HCEC 1CT (cell line): ENCODE results near the gene SMIM44.

Experiments
- DNase-seq: peaks from one replicate; pipeline ENCODE4 v3.0.0-alpha.2; 2017

SMIM44 gene

GRCh38 chr19:3475449-3475848 lies 7.8 kb downstream of the SMIM44 start:
- DNase-seq = no peak

DNA sequence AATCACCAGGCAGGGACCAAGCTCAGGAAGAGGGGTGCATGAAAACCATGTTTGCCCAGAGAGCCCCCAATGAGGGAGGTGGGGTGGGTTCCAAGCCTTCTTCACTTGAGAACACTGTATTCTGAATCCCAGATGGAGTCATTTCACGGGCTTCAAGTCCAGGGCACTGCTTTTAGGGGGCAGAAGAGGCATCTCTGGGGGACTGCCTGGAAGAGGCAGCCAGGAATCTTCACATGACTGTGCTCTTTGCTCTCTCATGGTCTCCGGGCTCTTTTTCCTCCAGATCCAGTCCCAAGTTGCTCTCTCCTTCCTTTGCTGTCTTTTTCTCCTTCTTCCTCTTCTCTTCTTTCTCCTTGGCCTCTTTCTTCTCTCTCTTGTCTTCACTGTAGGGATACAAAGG lies 8.6 kb downstream of the SMIM44 start:
- no peak for DNase-seq

DNA sequence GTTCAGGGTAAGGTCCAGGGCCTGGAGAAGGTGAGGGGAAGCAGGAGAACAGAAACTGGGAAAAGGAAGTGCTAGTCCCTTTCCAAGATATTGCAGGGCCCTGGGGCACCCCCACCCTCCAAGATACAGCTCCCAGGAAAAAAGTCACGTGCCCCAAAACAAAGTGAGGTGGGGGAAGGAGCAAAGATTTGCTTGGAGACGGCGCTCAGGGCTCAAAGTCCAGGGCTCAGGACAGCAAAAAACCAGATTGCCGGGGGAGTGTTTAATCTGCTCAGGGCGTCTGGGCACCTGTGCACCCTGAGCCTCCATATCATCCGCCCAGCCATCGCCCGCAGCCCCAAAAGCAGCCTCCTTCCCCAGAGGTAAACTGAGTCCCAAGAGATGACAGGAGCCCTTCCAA lies 9.2 kb downstream of the SMIM44 start:
- no peak for DNase-seq

DNA sequence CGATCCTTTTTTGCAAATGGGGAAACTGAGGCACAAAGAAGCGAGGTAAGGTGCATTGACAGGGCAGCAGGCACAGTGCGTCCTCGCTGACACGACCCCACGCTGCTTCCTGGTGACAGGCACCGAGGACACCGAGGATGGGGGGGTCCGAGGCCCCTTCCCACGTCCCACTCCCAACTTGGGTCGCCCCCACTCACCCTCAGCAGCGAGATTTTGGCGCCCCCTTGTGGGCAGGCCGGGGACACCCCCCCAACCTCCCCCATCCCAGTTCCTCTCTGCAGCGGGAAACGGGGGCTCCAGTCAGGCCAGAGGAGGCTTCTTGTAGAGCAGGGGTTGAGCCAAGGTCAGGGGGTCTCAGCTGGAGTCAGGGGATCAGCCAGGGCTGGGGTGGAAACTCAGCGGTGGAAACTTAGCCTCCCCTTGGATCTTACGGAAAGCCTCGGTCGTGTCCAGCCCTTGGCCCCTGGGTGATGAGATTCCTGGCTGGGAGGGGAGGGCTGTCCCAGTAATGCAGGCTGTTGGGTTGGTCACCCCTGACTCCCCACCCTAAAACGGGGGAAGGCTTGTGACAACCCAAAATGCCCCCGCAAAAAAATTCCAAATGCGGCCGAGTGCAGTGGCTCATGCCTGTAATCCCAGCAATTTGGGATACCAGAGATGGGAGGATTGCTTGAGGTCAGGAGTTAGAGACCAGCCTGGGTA lies 11.1 kb downstream of the SMIM44 start:
- no peak for DNase-seq

DNA sequence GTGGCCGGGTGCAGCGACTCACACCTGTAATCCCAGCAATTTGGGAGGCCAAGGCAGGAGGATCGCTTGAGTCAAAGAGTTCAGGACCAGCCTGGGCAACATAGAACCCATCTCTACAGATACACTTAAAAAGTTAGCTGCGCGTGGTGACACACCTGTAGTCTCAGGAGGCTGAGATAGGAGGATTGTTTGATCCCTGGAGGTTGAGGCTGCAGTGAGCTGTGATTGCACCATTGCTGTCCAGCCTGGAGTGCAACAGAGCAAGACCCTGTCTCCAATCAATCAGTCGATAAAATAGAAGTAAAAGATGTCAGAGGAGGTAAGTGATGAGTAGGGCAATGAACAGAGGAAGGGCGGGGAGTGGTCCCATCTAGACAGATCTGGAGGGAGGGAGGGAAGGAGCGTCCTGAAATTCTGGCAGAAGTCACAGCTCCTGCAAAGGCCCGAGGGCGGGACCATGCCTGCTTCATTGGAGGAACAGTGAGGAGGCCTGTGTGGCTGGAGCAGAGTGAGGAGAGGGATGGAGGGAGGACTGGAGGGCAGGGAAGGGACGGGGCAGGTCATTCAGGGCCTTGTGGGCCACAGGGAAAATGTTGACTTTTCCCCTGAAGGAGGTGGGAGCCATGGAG lies 12.6 kb downstream of the SMIM44 start:
- no peak for DNase-seq

DNA sequence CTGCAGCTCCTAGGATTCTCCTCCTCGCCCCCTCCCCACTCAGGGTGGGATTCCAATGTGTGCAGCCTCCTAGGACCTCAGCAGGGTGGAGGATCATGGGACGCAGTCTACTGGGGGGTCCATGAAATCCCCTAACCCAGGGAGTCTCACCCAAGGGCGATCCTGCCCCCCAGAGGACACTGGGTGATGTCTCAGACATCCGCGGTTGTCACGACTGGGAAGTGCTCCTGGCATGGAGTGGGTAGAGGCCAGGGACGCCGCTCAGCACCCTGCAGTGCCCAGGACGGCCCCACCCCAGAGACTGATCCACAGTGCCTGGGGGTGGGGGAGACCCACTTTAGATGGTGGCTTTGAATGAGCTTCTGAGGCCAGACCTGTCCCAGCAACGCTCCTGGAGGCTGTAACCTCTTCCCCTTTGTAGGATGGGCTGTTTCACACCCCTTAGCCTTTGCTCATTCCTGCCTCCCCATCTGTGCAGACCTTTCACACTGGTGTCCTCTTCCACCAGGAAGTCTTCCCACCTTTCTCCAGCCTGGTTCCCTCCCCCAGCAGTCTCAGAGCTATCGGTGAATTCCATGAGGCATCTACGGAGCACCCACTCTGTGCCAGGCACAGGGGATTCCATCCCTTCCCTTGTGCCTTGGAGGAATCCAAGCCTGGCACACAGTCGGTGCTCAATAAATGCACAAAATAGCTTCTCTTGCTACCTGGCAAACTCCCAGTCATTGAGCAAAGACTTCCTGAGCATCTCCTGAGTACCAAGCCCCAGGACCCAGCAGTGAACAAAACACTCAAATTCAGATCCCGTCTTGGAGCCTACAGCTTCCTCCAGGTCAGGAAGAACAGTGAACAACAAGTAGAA lies 13.4 kb downstream of the SMIM44 start:
- DNase-seq = no peak

GRCh38 chr19:3468211-3468610 lies 15.0 kb downstream of the SMIM44 start:
- DNase-seq = no peak

DNA sequence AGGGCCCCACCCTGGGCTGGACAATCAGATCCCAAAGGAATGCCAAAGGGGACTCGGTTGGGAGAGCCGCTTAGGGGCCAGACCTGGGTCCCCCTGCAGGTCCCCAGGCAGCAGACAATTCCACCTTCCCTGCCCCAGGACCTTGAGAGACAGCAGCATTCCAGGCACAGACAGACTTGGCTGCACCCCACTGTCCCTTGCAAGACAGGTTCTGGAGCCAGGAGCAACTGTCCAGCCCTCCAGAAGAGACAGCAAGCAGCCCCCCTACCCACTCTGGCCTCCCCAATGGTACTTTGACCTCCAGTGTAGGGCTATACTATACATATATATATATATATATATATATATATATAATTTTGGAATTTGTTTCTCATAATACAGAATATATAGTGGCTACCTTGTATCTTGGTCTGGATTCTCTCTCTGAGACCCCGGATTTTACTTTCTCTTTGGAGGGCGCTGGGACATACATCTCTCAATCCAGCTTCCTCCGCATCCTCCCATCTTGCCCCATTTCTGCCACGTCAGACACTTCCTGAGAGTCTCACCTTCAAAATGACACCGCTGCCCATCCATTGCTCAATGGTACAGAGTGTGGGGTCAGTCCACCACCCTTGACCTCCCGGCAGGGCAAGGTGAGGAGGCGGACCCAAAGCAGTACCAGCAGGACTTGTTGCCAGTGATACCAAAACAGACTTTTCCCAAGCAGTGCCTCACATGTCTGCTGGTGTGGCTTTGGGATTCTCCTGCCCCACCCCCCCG lies 15.6 kb downstream of the SMIM44 start:
- no peak for DNase-seq

- no peak for DNase-seq
Observed at GRCh38 chr19:3466635-3467034, 16.6 kb downstream of the SMIM44 start.

DNA sequence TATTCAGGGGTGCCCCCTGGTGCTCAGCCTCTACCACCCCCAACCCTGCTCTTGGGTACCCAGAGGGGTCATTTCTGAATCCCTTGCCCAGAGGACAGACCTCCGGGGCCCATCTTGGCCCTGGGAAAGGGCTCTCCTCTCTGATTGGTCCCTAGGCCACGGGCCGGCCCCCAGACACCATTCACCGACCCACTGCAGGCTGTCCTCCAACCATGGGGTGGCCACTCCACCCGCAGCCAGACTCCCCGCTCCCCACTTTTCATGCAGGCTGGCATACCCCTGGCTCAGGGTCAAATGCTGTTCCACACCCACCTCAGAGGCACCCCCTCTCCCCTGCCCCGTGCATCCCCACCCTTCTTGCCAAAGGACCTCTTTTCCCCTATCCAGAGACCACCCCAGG lies 17.7 kb downstream of the SMIM44 start:
- no peak for DNase-seq

- DNase-seq = no peak
Observed at GRCh38 chr19:3464587-3465235, 18.5 kb downstream of the SMIM44 start.

GRCh38 chr19:3463714-3464586 lies 19.3 kb downstream of the SMIM44 start:
- DNase-seq = no peak

DNA sequence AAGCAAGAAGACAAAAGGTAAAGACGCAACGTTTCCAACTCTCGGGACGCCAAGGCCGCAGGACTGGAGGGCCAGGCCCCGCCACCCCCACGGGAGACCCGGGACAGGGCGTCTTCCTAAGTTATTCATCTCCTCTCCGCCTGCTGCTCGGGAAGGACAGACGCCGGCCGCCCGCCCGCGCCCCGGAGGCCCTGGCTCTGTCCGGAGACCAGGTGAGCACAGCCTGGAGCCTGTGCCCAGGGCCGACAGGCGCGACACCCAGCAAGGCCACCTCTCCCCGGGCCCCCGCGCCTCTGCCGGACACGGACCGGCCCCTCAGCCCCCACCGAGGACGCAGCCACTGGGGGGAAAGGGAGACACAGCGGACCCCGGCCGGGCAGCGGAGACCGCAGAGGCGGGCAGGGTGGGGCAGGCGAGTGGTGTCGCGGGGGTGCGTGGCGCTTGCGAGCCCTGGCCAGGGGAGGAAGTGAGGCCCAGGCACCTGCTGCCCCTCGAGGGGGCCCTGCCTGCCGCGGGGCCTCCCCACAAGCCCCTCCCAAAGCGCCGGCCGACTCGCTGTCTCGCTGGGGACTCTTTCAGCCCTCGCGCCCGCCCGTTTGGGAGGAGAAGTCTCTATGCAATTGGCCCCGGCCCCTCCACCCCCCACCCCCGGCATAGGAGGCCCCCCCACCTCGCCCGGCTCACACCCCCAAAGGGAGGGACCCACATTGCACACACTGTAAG lies 20.1 kb downstream of the SMIM44 start:
- DNase-seq = no peak

DNA sequence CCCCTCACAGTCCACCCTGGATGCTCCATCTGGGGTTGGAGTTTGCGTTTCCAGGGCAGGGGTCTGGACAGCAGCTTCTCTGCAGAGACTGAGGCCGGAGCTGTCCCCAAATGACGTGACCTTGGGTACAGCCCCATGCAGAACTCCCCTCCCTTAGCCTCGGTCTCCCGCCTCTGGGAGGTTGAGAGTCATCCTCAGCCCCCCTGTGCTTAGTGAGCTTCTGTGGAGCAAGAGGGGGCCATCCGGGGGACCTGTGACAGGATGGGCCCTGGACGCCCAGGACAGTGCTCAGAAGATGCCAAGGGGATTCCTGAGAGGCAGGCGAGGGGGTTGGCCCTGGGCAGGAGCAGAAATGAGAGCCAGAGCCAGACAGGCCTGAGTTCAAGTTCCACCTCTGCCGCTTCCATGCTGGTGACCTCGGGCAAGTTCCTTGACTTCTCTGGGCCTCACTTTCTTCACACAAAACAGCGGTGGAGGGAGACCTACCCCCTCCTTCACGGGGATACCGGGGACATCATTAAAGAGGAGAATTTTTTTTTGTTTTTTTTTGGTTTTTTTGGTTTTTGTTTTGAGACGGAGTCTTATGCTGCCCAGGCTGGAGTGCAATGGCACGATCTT lies 23.2 kb downstream of the SMIM44 start:
- DNase-seq = no peak

DNA sequence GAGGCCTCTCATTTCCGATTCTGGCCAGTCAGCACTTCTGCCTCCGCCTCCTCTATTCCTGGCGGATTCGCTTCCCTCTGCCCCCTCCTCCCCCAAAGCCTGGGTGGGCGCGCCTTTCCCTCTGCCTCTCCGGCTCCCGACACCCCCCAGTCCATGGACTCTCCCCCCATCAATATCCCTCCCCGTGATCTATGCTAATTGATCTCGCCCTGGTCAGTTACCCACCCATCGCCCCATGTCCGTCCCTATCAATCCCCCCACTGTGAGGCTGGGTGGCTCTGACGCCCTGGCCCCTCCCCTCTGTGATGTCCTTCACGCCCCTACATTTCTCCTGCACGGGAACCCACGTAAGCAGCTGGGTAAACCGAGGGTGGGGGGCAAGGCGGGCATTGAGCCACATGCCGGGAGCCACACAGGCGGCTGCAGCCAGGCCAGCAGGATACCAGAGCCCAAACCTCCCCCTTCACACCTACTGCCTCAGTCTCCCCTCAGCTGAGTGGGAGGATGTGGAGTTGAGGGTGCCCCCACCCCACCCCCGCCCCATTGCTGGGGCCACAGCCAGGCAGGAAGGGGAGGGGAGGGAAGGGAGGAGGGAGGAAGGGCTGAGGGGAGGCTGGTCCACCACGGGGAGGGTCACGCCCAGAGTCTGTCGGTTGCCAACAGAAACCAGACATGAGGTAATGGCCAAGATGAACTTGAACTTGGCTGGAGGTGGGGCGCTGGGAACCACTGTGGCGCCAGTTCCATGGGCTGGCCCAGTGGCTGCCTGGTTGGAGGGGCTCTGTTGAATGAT lies 24.0 kb downstream of the SMIM44 start:
- DNase-seq = no peak

- no peak for DNase-seq
Observed at GRCh38 chr19:3458229-3459088, 24.8 kb downstream of the SMIM44 start.

- no peak for DNase-seq
Observed at GRCh38 chr19:3457528-3458228, 25.6 kb downstream of the SMIM44 start.
